HepG2 (cell line): ENCODE results near the gene SH2D2A. TPM values are rescaled to one million over a fixed set of nuclear protein-coding genes. Genes with fewer than 3 reads are reported as not detected.

Experiments
- ARID4A ChIP-seq: sonication (generic); formaldehyde crosslinking; IDR thresholded peaks from 2 replicates; pipeline ENCODE4 v1.5.0; 2020; ENCODE audit warnings: mild to moderate bottlenecking, missing genetic modification reagents, borderline replicate concordance
- BCL6 ChIP-seq: IDR thresholded peaks from 2 replicates; pipeline ENCODE4 v1.6.1; 2016; ENCODE audit warnings: missing genetic modification reagents, missing compliant biosample characterization
- BORCS8-MEF2B ChIP-seq: sonication (generic); formaldehyde crosslinking; IDR thresholded peaks from 2 replicates; pipeline ENCODE4 v1.8.0; 2022; ENCODE audit warnings: mild to moderate bottlenecking, missing genetic modification reagents
- HNRNPK ChIP-seq: fragments of 200-400 bp; formaldehyde crosslinking; IDR thresholded peaks from 2 replicates; pipeline ENCODE4 v1.6.1; 2018; ENCODE audit warnings: low read length, low read depth, moderate library complexity, mild to moderate bottlenecking; ENCODE audit not compliant: poor library complexity, severe bottlenecking
- HNRNPLL ChIP-seq: fragments of 200-400 bp; formaldehyde crosslinking; IDR thresholded peaks from 2 replicates; pipeline ENCODE4 v1.6.1; 2017; ENCODE audit warnings: mild to moderate bottlenecking, low read depth, low read length; ENCODE audit not compliant: poor library complexity, severe bottlenecking
- KDM5B ChIP-seq: sonication (generic); formaldehyde crosslinking; IDR thresholded peaks from 2 replicates; pipeline ENCODE4 v1.4.0; 2020; ENCODE audit warnings: missing genetic modification reagents, mild to moderate bottlenecking, borderline replicate concordance
- KLF9 ChIP-seq: IDR thresholded peaks from 2 replicates; pipeline ENCODE4 v1.6.1; 2016; ENCODE audit warnings: low read depth
- NCOA5 ChIP-seq: sonication (generic); formaldehyde crosslinking; IDR thresholded peaks from 2 replicates; pipeline ENCODE4 v1.4.0; 2020; ENCODE audit warnings: missing genetic modification reagents
- NR2F6 ChIP-seq, 2 experiments: IDR thresholded peaks; 2 replicates each; pipeline ENCODE4 v1.6.1; 2016; ENCODE audit warnings: antibody characterized with exemption in 1 of 2, mild to moderate bottlenecking in 1 of 2
- PHF8 ChIP-seq: sonication (generic); formaldehyde crosslinking; IDR thresholded peaks from 2 replicates; pipeline ENCODE4 v1.5.0; 2020; ENCODE audit warnings: missing genetic modification reagents
- POLR2A ChIP-seq, 2 experiments: IDR thresholded peaks; 2 replicates each; pipeline ENCODE4 v1.6.1; 2011; ENCODE audit warnings: low read depth in 2 of 2, low read length in 2 of 2, mild to moderate bottlenecking in 1 of 2, moderate library complexity in 1 of 2; ENCODE audit not compliant: insufficient read depth in 1 of 2
- TGIF2 ChIP-seq: IDR thresholded peaks from 2 replicates; pipeline ENCODE4 v1.6.1; 2016; ENCODE audit warnings: control low read depth, missing compliant biosample characterization
- ZBTB10 ChIP-seq: sonication (generic); formaldehyde crosslinking; IDR thresholded peaks from 2 replicates; pipeline ENCODE4 v1.4.0; 2020; ENCODE audit warnings: missing genetic modification reagents, borderline replicate concordance
- ZFP82 ChIP-seq: sonication (generic); formaldehyde crosslinking; IDR thresholded peaks from 2 replicates; pipeline ENCODE4 v1.5.1; 2020; ENCODE audit warnings: mild to moderate bottlenecking, missing genetic modification reagents, borderline replicate concordance
- ZNF33A ChIP-seq: sonication (generic); formaldehyde crosslinking; IDR thresholded peaks from 2 replicates; pipeline ENCODE4 v1.5.1; 2020; ENCODE audit warnings: missing genetic modification reagents, mild to moderate bottlenecking, moderate library complexity, borderline replicate concordance
- ZNF350 ChIP-seq: sonication (generic); formaldehyde crosslinking; IDR thresholded peaks from 2 replicates; pipeline ENCODE4 v1.4.0; 2020; ENCODE audit warnings: mild to moderate bottlenecking, low read depth, missing genetic modification reagents, borderline replicate concordance
- ZNF441 ChIP-seq: sonication (generic); formaldehyde crosslinking; IDR thresholded peaks from 2 replicates; pipeline ENCODE4 v1.7.0; 2021; ENCODE audit warnings: missing genetic modification reagents, borderline replicate concordance
- ZNF670 ChIP-seq: sonication (generic); formaldehyde crosslinking; IDR thresholded peaks from 2 replicates; pipeline ENCODE4 v1.8.0; 2022; ENCODE audit warnings: mild to moderate bottlenecking, missing genetic modification reagents, borderline replicate concordance
- ZSCAN22 ChIP-seq: sonication (generic); formaldehyde crosslinking; IDR thresholded peaks from 2 replicates; pipeline ENCODE4 v1.4.0; 2020; ENCODE audit warnings: mild to moderate bottlenecking, missing genetic modification reagents
- polyA plus RNA-seq, 8 experiments: library from polyadenylated mRNA; depleted of rRNA in 3 of 8; stranded (reverse) in 7 of 8; unstranded in 1 of 8; fragments of >200 nt; fragmentation: Illumina TruSeq in 4 of 8; extraction: Trizol in 4 of 8; gene quantifications; 2 replicates each; pipeline versions ENCODE4 v1.2.1 to v1.2.3, GENCODE V29; 2011 to 2016; ENCODE audit warnings: low read depth in 4 of 8, missing spikeins in 1 of 8, mixed read lengths in 1 of 8; ENCODE audit not compliant: insufficient read depth in 1 of 8
- total RNA-seq, 5 experiments: library from RNA; depleted of rRNA; stranded (reverse); fragments of >200 nt; fragmentation: Illumina TruSeq; extraction: Trizol; gene quantifications; 2 replicates each; pipeline ENCODE4 v1.2.3, GENCODE V29; 2016; ENCODE audit warnings: low read depth in 1 of 5
- TF ChIP-seq, protein P1 (sequence below): sonication (generic); formaldehyde crosslinking; IDR thresholded peaks from 2 replicates; pipeline ENCODE4 v1.4.0; 2020; ENCODE audit warnings: mild to moderate bottlenecking, missing genetic modification reagents

The SH2D2A gene
- total and polyA plus RNA-seq, 2 of the 13 experiments (the other 11 are each of a cell fraction or from before 2014, with no cell fraction given), result 0.57 to 0.73 TPM

DNA sequence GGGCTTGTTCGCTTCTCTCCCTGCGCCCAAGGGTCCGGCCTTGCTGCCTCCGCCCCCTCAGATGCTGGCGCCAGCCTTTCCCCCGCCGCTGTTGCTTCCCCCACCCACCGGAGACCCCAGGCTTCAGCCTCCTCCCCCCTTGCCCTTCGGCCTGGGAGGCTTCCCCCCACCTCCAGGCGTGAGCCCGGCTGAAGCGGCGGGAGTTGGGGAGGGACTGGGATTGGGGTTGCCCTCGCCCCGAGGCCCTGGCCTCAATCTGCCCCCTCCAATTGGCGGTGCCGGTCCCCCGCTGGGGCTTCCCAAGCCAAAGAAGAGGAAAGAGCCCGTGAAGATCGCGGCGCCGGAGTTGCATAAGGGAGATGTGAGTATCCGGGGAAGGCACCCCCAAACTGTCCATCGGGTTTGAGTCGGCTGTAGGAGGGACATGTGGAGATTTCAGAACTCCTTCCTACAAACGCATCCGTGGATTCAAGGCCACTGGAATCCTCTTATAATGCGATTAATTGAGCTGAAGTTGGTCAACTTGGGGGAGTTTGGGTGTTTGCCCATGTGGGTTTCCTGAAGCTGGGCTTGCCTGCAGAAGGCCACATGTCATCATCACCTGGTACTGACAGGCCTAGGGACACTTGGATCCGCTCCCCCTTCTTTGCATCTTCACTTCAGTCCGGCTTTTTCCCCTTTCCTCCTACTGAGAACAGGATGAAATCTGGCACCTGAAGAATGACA lies 48.6 kb downstream of the SH2D2A start (continued):
- TF ChIP-seq POLR2A (IDR thresholded peaks at IDR 0.05; ENCODE audit: insufficient read depth in 1 of 2, low read depth in 2 of 2, low read length in 2 of 2), result peak in 1 of 2 experiments; percentile 15; a peak in 1 of 4 replicates
- no peak for TF ChIP-seq NR2F6 (IDR thresholded peaks at IDR 0.05)
- TF ChIP-seq NR2F6 (CRISPR knock-in tag; IDR thresholded peaks at IDR 0.05), result no peak
- 0 out of 2 replicates have a peak, but pooled peaks have one; percentile 60 for TF ChIP-seq ZFP82
- TF ChIP-seq TGIF2, result peak; percentile 97; the same call in 1 of the 2 replicates
- TF ChIP-seq BCL6, result no peak
- peak; percentile 5 for TF ChIP-seq ARID4A (CRISPR knock-in tag)
- TF ChIP-seq ZNF441 (CRISPR knock-in tag), result peak; percentile 53; the same call in 1 of the 2 replicates
- TF ChIP-seq KDM5B (CRISPR knock-in tag), result 0 out of 2 replicates have a peak, but pooled peaks have one; percentile 42
- TF ChIP-seq HNRNPLL, result peak; percentile 8
- TF ChIP-seq HNRNPK, result peak; percentile 19
- TF ChIP-seq ZSCAN22 (CRISPR knock-in tag), result no peak
- TF ChIP-seq PHF8 (CRISPR knock-in tag), result peak; percentile 14; the same call in 1 of the 2 replicates
- TF ChIP-seq ZNF670 (CRISPR knock-in tag), result 0 out of 2 replicates have a peak, but pooled peaks have one; percentile 53
- 0 out of 2 replicates have a peak, but pooled peaks have one; percentile 48 for TF ChIP-seq ZNF33A (CRISPR knock-in tag)
- no peak for TF ChIP-seq KLF9 (CRISPR knock-in tag)
- no peak for TF ChIP-seq NCOA5
- no peak for TF ChIP-seq BORCS8-MEF2B (CRISPR knock-in tag)
- TF ChIP-seq, protein P1, sequence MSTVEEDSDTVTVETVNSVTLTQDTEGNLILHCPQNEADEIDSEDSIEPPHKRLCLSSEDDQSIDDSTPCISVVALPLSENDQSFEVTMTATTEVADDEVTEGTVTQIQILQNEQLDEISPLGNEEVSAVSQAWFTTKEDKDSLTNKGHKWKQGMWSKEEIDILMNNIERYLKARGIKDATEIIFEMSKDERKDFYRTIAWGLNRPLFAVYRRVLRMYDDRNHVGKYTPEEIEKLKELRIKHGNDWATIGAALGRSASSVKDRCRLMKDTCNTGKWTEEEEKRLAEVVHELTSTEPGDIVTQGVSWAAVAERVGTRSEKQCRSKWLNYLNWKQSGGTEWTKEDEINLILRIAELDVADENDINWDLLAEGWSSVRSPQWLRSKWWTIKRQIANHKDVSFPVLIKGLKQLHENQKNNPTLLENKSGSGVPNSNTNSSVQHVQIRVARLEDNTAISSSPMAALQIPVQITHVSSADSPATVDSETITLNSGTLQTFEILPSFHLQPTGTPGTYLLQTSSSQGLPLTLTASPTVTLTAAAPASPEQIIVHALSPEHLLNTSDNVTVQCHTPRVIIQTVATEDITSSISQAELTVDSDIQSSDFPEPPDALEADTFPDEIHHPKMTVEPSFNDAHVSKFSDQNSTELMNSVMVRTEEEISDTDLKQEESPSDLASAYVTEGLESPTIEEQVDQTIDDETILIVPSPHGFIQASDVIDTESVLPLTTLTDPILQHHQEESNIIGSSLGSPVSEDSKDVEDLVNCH (CRISPR knock-in tag), result no peak
- TF ChIP-seq ZBTB10 (CRISPR knock-in tag), result no peak
- TF ChIP-seq ZNF350, result 0 out of 2 replicates have a peak, but pooled peaks have one; percentile 12
